Fibroblast of skin of right biceps (primary cell): ENCODE results near the gene C3orf22.
"Not testable (repeated sequence)": the region's sequence is repeated elsewhere in the genome, so short reads cannot be mapped to it uniquely, and the experiment has no call there.

Experiments used
- DNase-seq: peaks from one replicate; pipeline ENCODE4 v3.0.0-alpha.2; 2013

Gene C3orf22

GRCh38 chr3:126542340-126543241, 16.1 kb downstream of the C3orf22 start:
- no peak for DNase-seq

GRCh38 chr3:126541628-126542339, 16.9 kb downstream of the C3orf22 start:
- peak; percentile 9 for DNase-seq

GRCh38 chr3:126540951-126541627, 17.6 kb downstream of the C3orf22 start:
- DNase-seq: no peak

GRCh38 chr3:126540342-126540849, 18.3 kb downstream of the C3orf22 start:
- DNase-seq: peak; percentile 97

GRCh38 chr3:126539558-126540250, 19.0 kb downstream of the C3orf22 start:
- no peak for DNase-seq

GRCh38 chr3:126538966-126539365, 19.8 kb downstream of the C3orf22 start:
- DNase-seq: no peak

- no peak for DNase-seq
Measured at GRCh38 chr3:126538316-126538715, 20.4 kb downstream of the C3orf22 start.

GRCh38 chr3:126537730-126538281, 20.9 kb downstream of the C3orf22 start:
- no peak for DNase-seq

GRCh38 chr3:126537116-126537729, 21.5 kb downstream of the C3orf22 start:
- no peak for DNase-seq

- DNase-seq: no peak
Measured at GRCh38 chr3:126536126-126536525, 22.6 kb downstream of the C3orf22 start.

- no peak for DNase-seq
Measured at GRCh38 chr3:126535636-126536035, 23.1 kb downstream of the C3orf22 start.

- not testable (repeated sequence) for DNase-seq
Measured at GRCh38 chr3:126534716-126535115, 24.0 kb downstream of the C3orf22 start.

GRCh38 chr3:126533506-126533905, 25.2 kb downstream of the C3orf22 start:
- DNase-seq: no peak

- DNase-seq: no peak
Measured at GRCh38 chr3:126531051-126531330, 27.7 kb downstream of the C3orf22 start.

GRCh38 chr3:126530171-126531050, 28.3 kb downstream of the C3orf22 start:
- no peak for DNase-seq

- DNase-seq: no peak
Measured at GRCh38 chr3:126529585-126530170, 29.1 kb downstream of the C3orf22 start.

GRCh38 chr3:126528800-126529541, 29.8 kb downstream of the C3orf22 start:
- peak; percentile 7 for DNase-seq

GRCh38 chr3:126528419-126528799, 30.3 kb downstream of the C3orf22 start:
- DNase-seq: no peak

- DNase-seq: no peak
Measured at GRCh38 chr3:126527455-126528211, 31.1 kb downstream of the C3orf22 start.
